WI38 (cell line): ENCODE data around the gene AP2A1.

Source experiments
- H3K4me3 ChIP-seq: 2 replicates; pipeline ENCODE4 v1.5.1; 2011; ENCODE audit warnings: low read depth, mild to moderate bottlenecking, control low read depth, low read length
- TF ChIP-seq, protein P1 (sequence below): IDR thresholded peaks from 2 replicates; pipeline ENCODE4 v1.5.1; 2012; ENCODE audit warnings: low read depth, mild to moderate bottlenecking, control low read depth, low read length

AP2A1 gene

DNA sequence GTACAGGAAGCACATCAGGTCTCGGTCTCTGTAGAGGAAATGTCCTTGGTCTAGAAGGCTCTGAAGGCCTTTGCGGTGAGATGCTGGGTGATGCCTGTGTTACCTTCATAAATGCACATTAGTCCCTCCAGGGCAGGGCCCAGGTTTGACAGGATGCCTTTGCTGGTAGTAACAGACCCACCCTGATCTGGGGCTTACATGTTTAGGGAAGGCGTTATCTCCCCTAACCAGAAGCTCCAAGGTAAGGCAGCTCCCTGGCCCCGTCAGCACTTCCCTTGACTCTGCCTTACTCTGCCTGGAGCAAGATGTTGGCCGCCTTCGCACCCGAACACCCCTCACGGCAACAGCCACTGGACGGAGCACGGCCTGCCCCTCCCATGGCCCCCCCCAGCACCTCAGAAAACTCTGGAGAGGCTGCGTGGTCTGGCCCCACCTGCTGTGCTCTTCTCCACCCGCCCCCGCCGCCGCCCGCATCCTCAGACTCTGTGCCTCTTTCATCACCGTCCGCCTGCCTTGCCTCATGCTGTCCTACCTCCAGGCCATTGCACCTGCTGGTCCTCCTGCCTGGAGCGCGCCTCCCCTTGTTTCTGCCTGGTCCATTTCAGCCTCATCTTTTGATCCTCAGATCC is 9.1 kb downstream of the AP2A1 start:
- TF ChIP-seq, protein P1, sequence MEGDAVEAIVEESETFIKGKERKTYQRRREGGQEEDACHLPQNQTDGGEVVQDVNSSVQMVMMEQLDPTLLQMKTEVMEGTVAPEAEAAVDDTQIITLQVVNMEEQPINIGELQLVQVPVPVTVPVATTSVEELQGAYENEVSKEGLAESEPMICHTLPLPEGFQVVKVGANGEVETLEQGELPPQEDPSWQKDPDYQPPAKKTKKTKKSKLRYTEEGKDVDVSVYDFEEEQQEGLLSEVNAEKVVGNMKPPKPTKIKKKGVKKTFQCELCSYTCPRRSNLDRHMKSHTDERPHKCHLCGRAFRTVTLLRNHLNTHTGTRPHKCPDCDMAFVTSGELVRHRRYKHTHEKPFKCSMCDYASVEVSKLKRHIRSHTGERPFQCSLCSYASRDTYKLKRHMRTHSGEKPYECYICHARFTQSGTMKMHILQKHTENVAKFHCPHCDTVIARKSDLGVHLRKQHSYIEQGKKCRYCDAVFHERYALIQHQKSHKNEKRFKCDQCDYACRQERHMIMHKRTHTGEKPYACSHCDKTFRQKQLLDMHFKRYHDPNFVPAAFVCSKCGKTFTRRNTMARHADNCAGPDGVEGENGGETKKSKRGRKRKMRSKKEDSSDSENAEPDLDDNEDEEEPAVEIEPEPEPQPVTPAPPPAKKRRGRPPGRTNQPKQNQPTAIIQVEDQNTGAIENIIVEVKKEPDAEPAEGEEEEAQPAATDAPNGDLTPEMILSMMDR: no peak
- no peak overlapping the region for H3K4me3 ChIP-seq

DNA sequence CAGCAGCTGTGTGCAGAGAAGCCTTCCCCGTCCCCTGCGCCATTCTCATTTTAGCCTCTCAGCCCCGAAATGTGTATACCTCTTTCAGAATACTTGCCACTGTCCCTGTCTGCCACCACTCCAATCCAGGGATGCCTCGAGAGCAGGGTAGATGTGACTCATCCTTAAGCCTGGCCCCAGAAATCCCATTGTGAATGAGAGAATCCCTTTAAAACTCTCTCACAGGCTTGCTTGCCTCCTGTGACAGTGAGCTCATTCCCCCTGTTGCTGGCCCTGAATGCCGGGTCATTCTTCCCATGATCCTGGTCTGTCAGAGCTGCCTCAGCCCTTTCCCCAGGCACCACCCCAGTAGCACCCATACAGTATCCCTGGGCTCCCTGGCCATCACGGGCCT is 9.6 kb downstream of the AP2A1 start:
- H3K4me3 ChIP-seq: no peak overlapping the region
- TF ChIP-seq, protein P1: no peak

DNA sequence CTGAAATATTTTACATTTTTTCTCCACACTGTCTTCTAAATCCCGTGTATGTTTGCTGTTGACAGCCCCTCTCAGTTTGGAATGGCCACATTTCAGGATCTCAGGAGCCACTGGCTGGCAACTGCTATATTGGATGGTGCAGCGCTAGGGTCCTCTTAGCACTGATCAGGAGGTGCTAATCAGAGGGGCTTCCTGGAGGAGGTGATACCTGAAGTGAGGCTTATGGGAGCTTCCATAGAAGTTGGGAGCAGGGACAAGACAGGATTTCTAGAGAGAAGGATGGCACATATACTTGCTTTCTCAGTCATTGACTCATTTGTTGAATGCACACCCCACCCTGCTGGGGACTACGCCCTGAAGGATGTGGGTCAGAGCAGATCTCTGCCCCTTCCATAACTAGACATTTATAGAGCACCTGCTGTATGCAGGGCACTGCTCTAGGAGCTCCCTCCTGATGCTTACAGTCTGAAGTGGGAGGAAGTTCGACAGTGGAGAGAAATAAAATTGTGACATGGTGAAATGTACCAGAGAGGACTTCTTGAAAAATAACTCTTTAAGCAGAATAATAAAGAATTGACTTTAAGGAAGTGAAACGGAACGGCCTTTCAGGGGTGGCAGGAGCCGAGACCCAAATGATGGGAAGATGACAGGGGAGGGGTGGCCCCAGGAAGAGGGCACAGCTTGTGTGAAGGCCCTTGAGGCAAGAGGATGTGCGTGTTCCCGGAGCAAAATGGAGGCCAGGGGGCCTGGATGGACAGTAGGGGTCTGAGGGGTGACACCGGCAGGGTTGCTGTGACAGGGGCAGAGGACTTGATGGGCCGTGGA is 13.1 kb downstream of the AP2A1 start:
- no peak overlapping the region for H3K4me3 ChIP-seq

DNA sequence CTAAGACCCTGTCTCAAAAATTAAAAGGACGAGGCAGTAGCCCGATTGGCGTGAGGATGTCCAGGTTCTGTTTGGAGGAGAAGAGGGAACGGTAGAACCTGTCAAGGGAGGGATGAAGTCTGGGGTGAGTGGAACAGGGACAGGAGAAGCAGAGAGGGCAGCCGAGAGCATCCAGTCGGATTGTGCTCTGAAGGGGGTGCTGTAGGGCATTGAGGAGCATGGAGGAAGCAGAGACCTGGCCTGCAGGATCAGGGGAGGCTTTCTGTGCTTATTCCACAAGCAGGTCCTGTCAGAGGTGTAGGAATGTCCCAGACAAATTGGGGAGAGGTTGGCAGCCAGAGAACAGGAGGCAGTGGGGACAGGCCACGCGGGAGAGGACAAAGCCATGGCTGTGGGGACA is 14.1 kb downstream of the AP2A1 start:
- H3K4me3 ChIP-seq: no peak overlapping the region
- TF ChIP-seq, protein P1: no peak

More for the DNA sequence above, 13.1 kb downstream of the AP2A1 start:
- TF ChIP-seq, protein P1: no peak

DNA sequence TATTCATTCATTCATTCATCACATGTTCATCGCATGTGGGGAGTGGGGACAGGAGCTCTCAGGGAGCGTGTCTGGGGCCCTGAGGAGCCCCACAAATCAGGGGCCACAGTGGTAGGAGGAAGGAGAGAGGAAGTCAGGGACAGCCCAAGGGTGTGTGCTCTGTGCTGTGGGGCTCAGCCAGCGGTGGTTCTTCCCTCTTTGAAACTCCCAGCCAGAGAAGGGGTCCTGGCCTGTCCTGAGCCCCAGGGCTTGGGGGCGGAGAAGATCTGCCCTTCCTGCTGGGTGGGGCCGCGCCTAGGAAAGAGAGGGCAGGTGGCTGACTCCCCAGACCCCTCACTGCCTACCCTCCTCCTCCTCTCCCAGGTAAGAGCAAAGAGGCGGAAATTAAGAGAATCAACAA is 14.6 kb downstream of the AP2A1 start:
- TF ChIP-seq, protein P1: no peak
- H3K4me3 ChIP-seq: no peak overlapping the region

DNA sequence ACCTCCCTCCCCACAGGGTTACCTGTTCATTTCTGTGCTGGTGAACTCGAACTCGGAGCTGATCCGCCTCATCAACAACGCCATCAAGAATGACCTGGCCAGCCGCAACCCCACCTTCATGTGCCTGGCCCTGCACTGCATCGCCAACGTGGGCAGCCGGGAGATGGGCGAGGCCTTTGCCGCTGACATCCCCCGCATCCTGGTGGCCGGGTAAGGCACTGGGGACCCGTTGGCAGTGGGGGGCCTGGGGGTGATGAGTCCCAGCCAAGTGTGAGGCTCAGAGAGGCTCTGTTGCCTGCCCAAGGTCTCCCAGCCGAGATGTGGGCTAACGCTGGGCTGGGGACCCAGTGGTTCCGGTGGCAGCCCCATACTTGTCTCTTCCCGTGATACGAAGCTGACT is 15.7 kb downstream of the AP2A1 start:
- TF ChIP-seq, protein P1: no peak
- no peak overlapping the region for H3K4me3 ChIP-seq

DNA sequence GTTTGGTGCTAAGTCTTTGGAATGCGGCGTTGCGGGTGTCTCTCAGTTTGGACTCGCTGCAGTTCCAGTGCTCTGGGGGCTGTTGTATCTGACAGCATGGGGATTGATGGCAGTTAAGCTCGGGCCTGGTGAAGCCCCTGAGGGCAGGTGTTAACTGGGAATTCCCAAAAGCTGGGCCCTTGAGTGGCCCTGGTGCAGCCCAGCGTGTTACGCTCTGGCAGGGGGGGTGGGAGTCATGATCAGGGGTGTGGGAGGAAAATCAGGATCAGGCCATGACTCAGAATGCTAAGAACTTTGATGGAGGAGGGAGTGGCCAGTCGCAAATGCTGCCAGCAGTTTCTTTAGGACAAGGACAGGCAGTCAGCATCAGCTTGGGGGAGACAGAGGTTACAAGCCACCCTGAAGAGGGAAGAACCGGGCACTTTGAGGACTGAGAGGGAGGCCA is 19.6 kb downstream of the AP2A1 start:
- TF ChIP-seq, protein P1: no peak
- no peak overlapping the region for H3K4me3 ChIP-seq
